Liver (tissue), 9 donors: ENCODE results near the gene KIF3C. TPM values are rescaled to one million over a fixed set of nuclear protein-coding genes. Genes with fewer than 3 reads are reported as not detected.

Source experiments
- DNase-seq: peaks from one replicate; pipeline ENCODE4 v3.0.0-alpha.2; 2017; ENCODE audit warnings: low spot score
- H3K27ac ChIP-seq, 2 donors: one replicate each; pipeline ENCODE4 v1.7.0; 2013; ENCODE audit warnings: inconsistent platforms in 2 of 2, low read length in 2 of 2, control low read depth in 1 of 2, low read depth in 1 of 2, mild to moderate bottlenecking in 1 of 2
- H3K27me3 ChIP-seq, 4 donors: one replicate each; pipeline versions ENCODE4 v1.6.1 to v1.7.0; 2013; ENCODE audit warnings: low read length in 3 of 4, inconsistent platforms in 1 of 4, mild to moderate bottlenecking in 1 of 4, moderate library complexity in 1 of 4; ENCODE audit not compliant: control insufficient read depth in 4 of 4, insufficient read depth in 4 of 4
- H3K36me3 ChIP-seq, 4 donors: one replicate each; pipeline versions ENCODE4 v1.6.1 to v1.7.0; 2013; ENCODE audit warnings: low read length in 3 of 4, mild to moderate bottlenecking in 3 of 4, low read depth in 1 of 4, moderate library complexity in 1 of 4; ENCODE audit not compliant: control insufficient read depth in 4 of 4, insufficient read depth in 3 of 4
- H3K4me1 ChIP-seq, 4 donors: one replicate each; pipeline versions ENCODE4 v1.6.1 to v1.7.0; 2013; ENCODE audit warnings: low read length in 3 of 4, mild to moderate bottlenecking in 3 of 4, moderate library complexity in 1 of 4; ENCODE audit not compliant: control insufficient read depth in 4 of 4, insufficient read depth in 4 of 4
- H3K4me3 ChIP-seq, 3 donors: one replicate each; pipeline versions ENCODE4 v1.6.1 to v1.7.0; 2013; ENCODE audit warnings: low read length in 3 of 3, control low read depth in 1 of 3, low read depth in 1 of 3, mild to moderate bottlenecking in 1 of 3
- H3K9ac ChIP-seq, 2 donors: one replicate each; pipeline ENCODE4 v1.7.0; 2013; ENCODE audit warnings: low read length in 2 of 2, mild to moderate bottlenecking in 2 of 2, moderate library complexity in 2 of 2, control low read depth in 1 of 2, low read depth in 1 of 2
- H3K9me3 ChIP-seq, 4 donors: one replicate each; pipeline versions ENCODE4 v1.6.1 to v1.7.0; 2013; ENCODE audit warnings: low read length in 3 of 4; ENCODE audit not compliant: control insufficient read depth in 4 of 4
- CTCF ChIP-seq: fragments of 150-350 bp; IDR thresholded peaks from 2 replicates; pipeline ENCODE4 v1.5.1; 2017; ENCODE audit warnings: improper control_type of control experiment, low read depth, low read length; ENCODE audit not compliant: missing input control
- EGR1 ChIP-seq, 2 donors: IDR thresholded peaks; 2 replicates each; pipeline ENCODE4 v1.6.1; 2016 to 2018; ENCODE audit warnings: antibody characterized with exemption in 2 of 2, low read depth in 2 of 2
- FOXA1 ChIP-seq: IDR thresholded peaks from 2 replicates; pipeline ENCODE4 v1.6.1; 2016; ENCODE audit warnings: antibody characterized with exemption
- FOXA2 ChIP-seq: IDR thresholded peaks from 2 replicates; pipeline ENCODE4 v1.6.1; 2016; ENCODE audit warnings: antibody characterized with exemption
- GABPA ChIP-seq, 2 donors: IDR thresholded peaks in 1 of 2; conservative IDR thresholded peaks in 1 of 2; 2 replicates each; pipeline ENCODE4 v1.6.1; 2016; ENCODE audit warnings: antibody characterized with exemption in 2 of 2, mild to moderate bottlenecking in 1 of 2, moderate library complexity in 1 of 2
- HNF4A ChIP-seq, 2 donors: conservative IDR thresholded peaks; 2 replicates each; pipeline ENCODE4 v1.6.1; 2016; ENCODE audit warnings: antibody characterized with exemption in 2 of 2, mild to moderate bottlenecking in 2 of 2
- HNF4G ChIP-seq: IDR thresholded peaks from 2 replicates; pipeline ENCODE4 v1.6.1; 2016; ENCODE audit warnings: antibody characterized with exemption
- JUND ChIP-seq, 2 donors: IDR thresholded peaks; 2 replicates each; pipeline ENCODE4 v1.6.1; 2016; ENCODE audit warnings: antibody characterized with exemption in 2 of 2
- MAX ChIP-seq: IDR thresholded peaks from 2 replicates; pipeline ENCODE4 v1.6.1; 2016; ENCODE audit warnings: antibody characterized with exemption
- NR2F2 ChIP-seq: IDR thresholded peaks from 2 replicates; pipeline ENCODE4 v1.6.1; 2016; ENCODE audit warnings: antibody characterized with exemption
- RAD21 ChIP-seq, 2 donors: IDR thresholded peaks; 2 replicates each; pipeline ENCODE4 v1.6.1; 2016; ENCODE audit warnings: antibody characterized with exemption in 2 of 2, mild to moderate bottlenecking in 2 of 2
- REST ChIP-seq: IDR thresholded peaks from 2 replicates; pipeline ENCODE4 v1.6.1; 2016; ENCODE audit warnings: antibody characterized with exemption, mild to moderate bottlenecking
- RXRA ChIP-seq, 2 donors: IDR thresholded peaks; 2 replicates each; pipeline ENCODE4 v1.6.1; 2017 to 2018; ENCODE audit warnings: antibody characterized with exemption in 2 of 2, mild to moderate bottlenecking in 1 of 2
- SP1 ChIP-seq: IDR thresholded peaks from 2 replicates; pipeline ENCODE4 v1.6.1; 2018; ENCODE audit warnings: antibody characterized with exemption, mild to moderate bottlenecking
- TAF1 ChIP-seq: conservative IDR thresholded peaks from 2 replicates; pipeline ENCODE4 v1.6.1; 2016; ENCODE audit warnings: antibody characterized with exemption, mild to moderate bottlenecking
- YY1 ChIP-seq: IDR thresholded peaks from 2 replicates; pipeline ENCODE4 v1.6.1; 2016; ENCODE audit warnings: antibody characterized with exemption, mild to moderate bottlenecking
- ZBTB33 ChIP-seq: IDR thresholded peaks from 2 replicates; pipeline ENCODE4 v1.6.1; 2016; ENCODE audit warnings: antibody characterized with exemption
- WGBS: extraction: QIAGEN DNeasy Blood & Tissue Kit; methylation state at CpG from one replicate; pipeline ENCODE4 v1.1.7; 2013; 5-methylcytosine and 5-hydroxymethylcytosine counted together
- polyA plus RNA-seq, 2 donors: library from polyadenylated mRNA; stranded (reverse) in 1 of 2; unstranded in 1 of 2; fragments of 200-250 nt in 1 of 2; fragments of >200 nt in 1 of 2; fragmentation: Nextera tagmentation in 1 of 2; extraction: Ambion mirVana in 1 of 2; gene quantifications; one replicate each; pipeline versions ENCODE4 v1.2.1 to v1.2.3, GENCODE V29; 2013 to 2015
- total RNA-seq, 2 donors: library from RNA; depleted of rRNA; stranded (reverse); fragments of >200 nt; gene quantifications; one replicate each; pipeline ENCODE4 v1.2.3, GENCODE V29; 2014
- donor health status: healthy.
- donor health status: healthy.
- donor health status: healthy.
- donor health status: healthy.
- donor health status: healthy.

Gene KIF3C
- total and polyA plus RNA-seq, 4 donors, result 0.26 to 0.93 (median 0.67) TPM

- TF ChIP-seq GABPA (IDR thresholded peaks at IDR 0.05 in 1 of 2, conservative IDR thresholded peaks at IDR 0.05 in 1 of 2), result peak in 1 of 2 donors; percentile 40
- peak in 1 of 2 donors; percentile 79 for TF ChIP-seq RXRA (IDR thresholded peaks at IDR 0.05)
- no peak for TF ChIP-seq TAF1
- TF ChIP-seq HNF4G, result no peak
- TF ChIP-seq HNF4A (conservative IDR thresholded peaks at IDR 0.05), result peak; percentile 11 to 58
- TF ChIP-seq FOXA2, result peak; percentile 66
These were observed 29.9 kb upstream of the KIF3C start (continued) for GRCh38 chr2:26011990-26012856.

- H3K9ac ChIP-seq, result no peak overlapping the region
- WGBS, result 69% methylated on average over 6 of the region's 6 CpGs
- peak overlapping the region in 1 of 2 donors; percentile 4 for H3K27ac ChIP-seq
- DNase-seq, result no peak
- H3K9me3 ChIP-seq, result no peaks in the 10 kb centered on the region
- H3K4me1 ChIP-seq, result peaks cover 0 to 13% (median 7%) of the 10 kb centered on the region in 4 donors
- H3K36me3 ChIP-seq, result no peaks in the 10 kb centered on the region
- no peaks in the 10 kb centered on the region for H3K27me3 ChIP-seq
- H3K4me3 ChIP-seq, result no peak overlapping the region
- TF ChIP-seq RXRA (IDR thresholded peaks at IDR 0.05), result no peak
- no peak for TF ChIP-seq RAD21 (IDR thresholded peaks at IDR 0.05)
- no peak for TF ChIP-seq REST
- TF ChIP-seq SP1, result no peak
- TF ChIP-seq MAX, result no peak
- no peak for TF ChIP-seq HNF4A (conservative IDR thresholded peaks at IDR 0.05)
- TF ChIP-seq JUND (IDR thresholded peaks at IDR 0.05), result no peak
- no peak for TF ChIP-seq YY1
- TF ChIP-seq NR2F2, result no peak
- no peak for TF ChIP-seq FOXA1
- no peak for TF ChIP-seq GABPA (IDR thresholded peaks at IDR 0.05 in 1 of 2, conservative IDR thresholded peaks at IDR 0.05 in 1 of 2)
- no peak for TF ChIP-seq ZBTB33
- no peak for TF ChIP-seq HNF4G
- TF ChIP-seq CTCF, result no peak
- no peak for TF ChIP-seq EGR1 (IDR thresholded peaks at IDR 0.05; ENCODE audit: low read depth in 2 of 2)
These were observed 29.3 kb upstream of the KIF3C start for GRCh38 chr2:26011609-26011989.
